Measurements from ENCODE around the gene GAP43.

- TF ChIP-seq CTCF (IDR thresholded peaks at IDR 0.05) (no peak), POLR2A (IDR thresholded peaks at IDR 0.05) (no peak)
These were observed 10.7 kb downstream of the GAP43 start for GRCh38 chr3:115634052-115634451.

All from adrenal gland (tissue), 5 donors.